Measurements from ENCODE around the gene SSR1. TPM values are rescaled to one million over a fixed set of nuclear protein-coding genes. Genes with fewer than 3 reads are reported as not detected.
"Not testable (repeated sequence)": the region's sequence is repeated elsewhere in the genome, so short reads cannot be mapped to it uniquely, and the experiment has no call there.

Gene SSR1
- total RNA-seq, 1 donor from 2014 or later, result 20.4 TPM

- not testable (repeated sequence) for H3K4me3 ChIP-seq (ENCODE audit: low read length in 3 of 3); H3K4me1 ChIP-seq (ENCODE audit: control insufficient read depth in 3 of 3, insufficient read depth in 3 of 3, low read length in 3 of 3); H3K36me3 ChIP-seq (ENCODE audit: control insufficient read depth in 3 of 3, insufficient read depth in 3 of 3, low read length in 3 of 3); H3K9ac ChIP-seq (ENCODE audit: low read depth in 1 of 3, low read length in 3 of 3); H3K27ac ChIP-seq (ENCODE audit: low read depth, low read length); H3K27me3 ChIP-seq (ENCODE audit: control insufficient read depth in 3 of 3, insufficient read depth in 3 of 3, low read length in 3 of 3); H3K9me3 ChIP-seq (ENCODE audit: control insufficient read depth in 3 of 3, low read length in 3 of 3)
These were observed 26.2 kb upstream of the SSR1 start for GRCh38 chr6:7339007-7339732.

DNA sequence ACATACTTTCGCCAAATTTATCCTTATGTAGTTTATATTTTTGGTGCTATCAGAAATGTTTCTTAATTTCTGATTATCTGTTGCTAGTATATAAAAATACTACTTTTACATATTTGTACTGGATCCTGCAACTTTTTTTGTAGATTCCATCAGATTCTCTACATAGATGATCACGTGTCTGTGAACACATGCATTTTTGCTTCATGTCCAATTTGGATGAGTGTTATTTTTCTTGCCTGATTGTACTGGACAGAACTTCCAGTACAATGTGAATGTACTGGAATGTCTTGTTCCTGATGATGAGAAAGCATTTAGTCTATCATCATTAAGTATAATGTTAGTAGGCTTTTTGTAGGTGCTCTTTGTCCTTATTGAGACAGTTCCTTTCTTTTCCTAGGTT is 25.0 kb upstream of the SSR1 start:
- Histone ChIP-seq H3K27ac (ENCODE audit: low read depth, low read length) (no peak overlapping the region), H3K36me3 (ENCODE audit: control insufficient read depth in 3 of 3, insufficient read depth in 3 of 3, low read length in 3 of 3) (no peaks in the 10 kb centered on the region), H3K4me1 (ENCODE audit: control insufficient read depth in 3 of 3, insufficient read depth in 3 of 3, low read length in 3 of 3) (no peaks in the 10 kb centered on the region), H3K9me3 (ENCODE audit: control insufficient read depth in 3 of 3, low read length in 3 of 3) (no peaks in the 10 kb centered on the region), H3K9ac (ENCODE audit: low read depth in 1 of 3, low read length in 3 of 3) (no peak overlapping the region), H3K27me3 (ENCODE audit: control insufficient read depth in 3 of 3, insufficient read depth in 3 of 3, low read length in 3 of 3) (peaks cover 0 to 7% (median 0%) of the 10 kb centered on the region in 3 donors), H3K4me3 (ENCODE audit: low read length in 3 of 3) (no peak overlapping the region)

GRCh38 chr6:7335519-7335918 is 22.5 kb upstream of the SSR1 start:
- Histone ChIP-seq H3K9me3 (ENCODE audit: control insufficient read depth in 3 of 3, low read length in 3 of 3) (no peaks in the 10 kb centered on the region), H3K36me3 (ENCODE audit: control insufficient read depth in 3 of 3, insufficient read depth in 3 of 3, low read length in 3 of 3) (no peaks in the 10 kb centered on the region), H3K4me3 (ENCODE audit: low read length in 3 of 3) (no peak overlapping the region), H3K27ac (ENCODE audit: low read depth, low read length) (no peak overlapping the region), H3K9ac (ENCODE audit: low read depth in 1 of 3, low read length in 3 of 3) (no peak overlapping the region), H3K4me1 (ENCODE audit: control insufficient read depth in 3 of 3, insufficient read depth in 3 of 3, low read length in 3 of 3) (no peaks in the 10 kb centered on the region), H3K27me3 (ENCODE audit: control insufficient read depth in 3 of 3, insufficient read depth in 3 of 3, low read length in 3 of 3) (no peaks in the 10 kb centered on the region)

DNA sequence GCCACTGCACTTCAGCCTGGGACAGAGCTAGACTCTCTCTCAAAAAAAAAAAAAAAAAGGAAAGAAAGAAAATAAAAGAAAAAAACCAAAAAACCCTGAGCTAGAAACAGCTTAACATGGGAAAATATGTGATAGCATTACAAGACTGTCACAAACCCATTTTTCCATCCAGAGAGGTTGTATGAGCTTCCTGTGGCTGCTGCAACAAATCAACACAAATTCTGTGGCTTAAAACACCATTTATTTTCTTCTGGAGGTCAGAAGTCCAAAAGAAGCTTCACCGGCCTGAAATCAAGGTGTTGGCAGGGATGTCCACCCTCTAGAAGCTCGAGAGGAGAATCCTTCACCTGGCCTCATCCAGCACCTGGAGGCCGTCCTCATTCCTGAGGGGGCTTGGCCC is 21.7 kb upstream of the SSR1 start:
- no peaks in the 10 kb centered on the region for H3K27me3 ChIP-seq (ENCODE audit: control insufficient read depth in 3 of 3, insufficient read depth in 3 of 3, low read length in 3 of 3)
- H3K9me3 ChIP-seq (ENCODE audit: control insufficient read depth in 3 of 3, low read length in 3 of 3), result no peaks in the 10 kb centered on the region
- no peak overlapping the region for H3K4me3 ChIP-seq (ENCODE audit: low read length in 3 of 3)
- no peaks in the 10 kb centered on the region for H3K36me3 ChIP-seq (ENCODE audit: control insufficient read depth in 3 of 3, insufficient read depth in 3 of 3, low read length in 3 of 3)
- H3K4me1 ChIP-seq (ENCODE audit: control insufficient read depth in 3 of 3, insufficient read depth in 3 of 3, low read length in 3 of 3), result no peaks in the 10 kb centered on the region
- H3K27ac ChIP-seq (ENCODE audit: low read depth, low read length), result no peak overlapping the region
- no peak overlapping the region for H3K9ac ChIP-seq (ENCODE audit: low read depth in 1 of 3, low read length in 3 of 3)

GRCh38 chr6:7332090-7332745 is 19.2 kb upstream of the SSR1 start:
- Histone ChIP-seq H3K4me1 (ENCODE audit: control insufficient read depth in 3 of 3, insufficient read depth in 3 of 3, low read length in 3 of 3) (no peaks in the 10 kb centered on the region), H3K36me3 (ENCODE audit: control insufficient read depth in 3 of 3, insufficient read depth in 3 of 3, low read length in 3 of 3) (no peaks in the 10 kb centered on the region), H3K27ac (ENCODE audit: low read depth, low read length) (no peak overlapping the region), H3K9me3 (ENCODE audit: control insufficient read depth in 3 of 3, low read length in 3 of 3) (no peaks in the 10 kb centered on the region), H3K27me3 (ENCODE audit: control insufficient read depth in 3 of 3, insufficient read depth in 3 of 3, low read length in 3 of 3) (no peaks in the 10 kb centered on the region), H3K9ac (ENCODE audit: low read depth in 1 of 3, low read length in 3 of 3) (no peak overlapping the region), H3K4me3 (ENCODE audit: low read length in 3 of 3) (no peak overlapping the region)

DNA sequence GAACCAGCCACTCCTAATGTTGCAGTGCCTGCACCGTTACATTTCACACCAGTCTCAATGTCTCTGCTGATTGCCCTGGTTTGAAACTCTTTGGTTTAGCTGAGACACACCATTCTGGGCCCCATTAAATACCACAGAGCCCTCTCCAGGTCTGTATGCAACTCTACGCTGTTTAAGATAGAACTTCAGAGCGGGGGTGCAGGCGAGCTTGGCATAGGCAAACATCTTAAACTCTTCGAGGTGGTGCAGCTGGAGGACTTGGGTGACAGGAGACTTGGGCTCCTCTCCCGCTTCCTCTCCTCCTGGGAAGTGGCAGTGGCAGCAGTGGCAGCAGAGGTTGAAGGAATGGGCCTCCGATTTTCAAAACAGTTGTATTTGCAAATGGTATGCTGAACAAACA is 18.5 kb upstream of the SSR1 start:
- no peak overlapping the region for H3K27ac ChIP-seq (ENCODE audit: low read depth, low read length)
- H3K36me3 ChIP-seq (ENCODE audit: control insufficient read depth in 3 of 3, insufficient read depth in 3 of 3, low read length in 3 of 3), result no peaks in the 10 kb centered on the region
- no peak overlapping the region for H3K9ac ChIP-seq (ENCODE audit: low read depth in 1 of 3, low read length in 3 of 3)
- no peaks in the 10 kb centered on the region for H3K4me1 ChIP-seq (ENCODE audit: control insufficient read depth in 3 of 3, insufficient read depth in 3 of 3, low read length in 3 of 3)
- no peaks in the 10 kb centered on the region for H3K27me3 ChIP-seq (ENCODE audit: control insufficient read depth in 3 of 3, insufficient read depth in 3 of 3, low read length in 3 of 3)
- no peak overlapping the region for H3K4me3 ChIP-seq (ENCODE audit: low read length in 3 of 3)
- H3K9me3 ChIP-seq (ENCODE audit: control insufficient read depth in 3 of 3, low read length in 3 of 3), result no peaks in the 10 kb centered on the region

DNA sequence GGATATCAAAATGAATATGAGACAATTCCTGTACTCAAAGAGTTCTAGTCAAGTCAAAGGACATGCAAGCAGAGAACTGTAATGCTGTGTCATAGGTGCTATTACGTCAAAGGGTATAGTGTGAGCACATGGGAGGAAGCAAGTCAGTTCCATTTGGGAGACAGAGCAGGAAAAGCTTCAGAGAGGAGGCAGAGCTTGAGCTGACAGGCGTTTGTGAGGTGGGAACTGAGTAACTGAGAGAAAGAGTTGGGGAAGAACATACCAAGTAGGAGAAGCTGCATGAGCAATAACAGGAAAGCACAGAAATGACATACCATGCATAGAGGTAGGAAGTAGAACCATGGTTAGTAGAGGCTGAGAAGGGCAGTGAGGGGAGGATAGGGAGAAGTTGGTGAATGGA is 15.2 kb upstream of the SSR1 start:
- Histone ChIP-seq H3K27ac (ENCODE audit: low read depth, low read length) (no peak overlapping the region), H3K9me3 (ENCODE audit: control insufficient read depth in 3 of 3, low read length in 3 of 3) (no peaks in the 10 kb centered on the region)

GRCh38 chr6:7325750-7326149 is 12.8 kb upstream of the SSR1 start:
- Histone ChIP-seq H3K4me1 (ENCODE audit: control insufficient read depth in 3 of 3, insufficient read depth in 3 of 3, low read length in 3 of 3) (no peaks in the 10 kb centered on the region), H3K9me3 (ENCODE audit: control insufficient read depth in 3 of 3, low read length in 3 of 3) (no peaks in the 10 kb centered on the region), H3K9ac (ENCODE audit: low read depth in 1 of 3, low read length in 3 of 3) (no peak overlapping the region), H3K27ac (ENCODE audit: low read depth, low read length) (no peak overlapping the region), H3K27me3 (ENCODE audit: control insufficient read depth in 3 of 3, insufficient read depth in 3 of 3, low read length in 3 of 3) (no peaks in the 10 kb centered on the region), H3K4me3 (ENCODE audit: low read length in 3 of 3) (no peak overlapping the region), H3K36me3 (ENCODE audit: control insufficient read depth in 3 of 3, insufficient read depth in 3 of 3, low read length in 3 of 3) (no peaks in the 10 kb centered on the region)

More for the DNA sequence above, 15.2 kb upstream of the SSR1 start:
- Histone ChIP-seq H3K4me3 (ENCODE audit: low read length in 3 of 3) (no peak overlapping the region), H3K4me1 (ENCODE audit: control insufficient read depth in 3 of 3, insufficient read depth in 3 of 3, low read length in 3 of 3) (no peaks in the 10 kb centered on the region), H3K9ac (ENCODE audit: low read depth in 1 of 3, low read length in 3 of 3) (no peak overlapping the region), H3K27me3 (ENCODE audit: control insufficient read depth in 3 of 3, insufficient read depth in 3 of 3, low read length in 3 of 3) (no peaks in the 10 kb centered on the region), H3K36me3 (ENCODE audit: control insufficient read depth in 3 of 3, insufficient read depth in 3 of 3, low read length in 3 of 3) (no peaks in the 10 kb centered on the region)

GRCh38 chr6:7324520-7324919 is 11.5 kb upstream of the SSR1 start:
- H3K27ac ChIP-seq (ENCODE audit: low read depth, low read length), result no peak overlapping the region
- H3K9me3 ChIP-seq (ENCODE audit: control insufficient read depth in 3 of 3, low read length in 3 of 3), result no peaks in the 10 kb centered on the region
- H3K4me3 ChIP-seq (ENCODE audit: low read length in 3 of 3), result no peak overlapping the region
- no peaks in the 10 kb centered on the region for H3K27me3 ChIP-seq (ENCODE audit: control insufficient read depth in 3 of 3, insufficient read depth in 3 of 3, low read length in 3 of 3)
- H3K9ac ChIP-seq (ENCODE audit: low read depth in 1 of 3, low read length in 3 of 3), result no peak overlapping the region
- H3K4me1 ChIP-seq (ENCODE audit: control insufficient read depth in 3 of 3, insufficient read depth in 3 of 3, low read length in 3 of 3), result no peaks in the 10 kb centered on the region
- no peaks in the 10 kb centered on the region for H3K36me3 ChIP-seq (ENCODE audit: control insufficient read depth in 3 of 3, insufficient read depth in 3 of 3, low read length in 3 of 3)

DNA sequence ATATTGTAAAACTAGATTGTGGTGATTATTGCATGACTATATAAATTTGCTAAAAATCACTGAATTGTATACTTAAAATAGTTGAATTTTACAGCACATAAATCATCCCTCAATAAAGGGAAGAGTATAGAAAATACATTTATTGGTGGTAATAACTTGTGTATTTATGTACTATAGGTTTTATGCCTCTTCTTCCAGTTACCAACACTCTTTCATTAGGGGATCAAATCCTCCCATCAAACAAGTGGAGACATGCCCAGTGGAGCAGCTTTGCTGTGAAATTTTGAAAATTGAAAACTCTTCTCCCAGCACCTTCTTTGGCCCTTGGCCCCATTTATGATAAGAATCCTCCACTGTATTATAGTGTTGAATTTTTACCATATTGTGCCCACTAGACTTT is 10.1 kb upstream of the SSR1 start:
- Histone ChIP-seq H3K4me3 (ENCODE audit: low read length in 3 of 3) (no peak overlapping the region), H3K9ac (ENCODE audit: low read depth in 1 of 3, low read length in 3 of 3) (no peak overlapping the region), H3K27me3 (ENCODE audit: control insufficient read depth in 3 of 3, insufficient read depth in 3 of 3, low read length in 3 of 3) (no peaks in the 10 kb centered on the region), H3K27ac (ENCODE audit: low read depth, low read length) (no peak overlapping the region), H3K36me3 (ENCODE audit: control insufficient read depth in 3 of 3, insufficient read depth in 3 of 3, low read length in 3 of 3) (no peaks in the 10 kb centered on the region), H3K9me3 (ENCODE audit: control insufficient read depth in 3 of 3, low read length in 3 of 3) (no peaks in the 10 kb centered on the region), H3K4me1 (ENCODE audit: control insufficient read depth in 3 of 3, insufficient read depth in 3 of 3, low read length in 3 of 3) (no peaks in the 10 kb centered on the region)
